ENCODE results near the gene PDIK1L. TPM values are rescaled to one million over a fixed set of nuclear protein-coding genes. Genes with fewer than 3 reads are reported as not detected.

PDIK1L gene
- total and polyA plus RNA-seq, 9 of the 15 experiments (the other 6 are each of a cell fraction or from before 2014, with no cell fraction given) = 12.8 to 30.2 (median 21.5) TPM

GRCh38 chr1:26110731-26111529 is 694 bp upstream of the PDIK1L start (continued):
- TF ChIP-seq STAG1 (CRISPR knock-in tag; IDR thresholded peaks at IDR 0.05; ENCODE audit: borderline replicate concordance) = peak; percentile 25; the same call in 1 of the 2 replicates
- TF ChIP-seq MXD1 (CRISPR knock-in tag; IDR thresholded peaks at IDR 0.05; ENCODE audit: borderline replicate concordance, poor library complexity, severe bottlenecking) = no peak
- TF ChIP-seq ZNF436 (CRISPR knock-in tag; IDR thresholded peaks at IDR 0.05) = no peak
- TF ChIP-seq PTBP1 (IDR thresholded peaks at IDR 0.05; ENCODE audit: low read depth, low read length) = 0 out of 2 replicates have a peak, but pooled peaks have one; percentile 22
- TF ChIP-seq PRMT5 (CRISPR knock-in tag; IDR thresholded peaks at IDR 0.05) = no peak
- TF ChIP-seq, protein P1, sequence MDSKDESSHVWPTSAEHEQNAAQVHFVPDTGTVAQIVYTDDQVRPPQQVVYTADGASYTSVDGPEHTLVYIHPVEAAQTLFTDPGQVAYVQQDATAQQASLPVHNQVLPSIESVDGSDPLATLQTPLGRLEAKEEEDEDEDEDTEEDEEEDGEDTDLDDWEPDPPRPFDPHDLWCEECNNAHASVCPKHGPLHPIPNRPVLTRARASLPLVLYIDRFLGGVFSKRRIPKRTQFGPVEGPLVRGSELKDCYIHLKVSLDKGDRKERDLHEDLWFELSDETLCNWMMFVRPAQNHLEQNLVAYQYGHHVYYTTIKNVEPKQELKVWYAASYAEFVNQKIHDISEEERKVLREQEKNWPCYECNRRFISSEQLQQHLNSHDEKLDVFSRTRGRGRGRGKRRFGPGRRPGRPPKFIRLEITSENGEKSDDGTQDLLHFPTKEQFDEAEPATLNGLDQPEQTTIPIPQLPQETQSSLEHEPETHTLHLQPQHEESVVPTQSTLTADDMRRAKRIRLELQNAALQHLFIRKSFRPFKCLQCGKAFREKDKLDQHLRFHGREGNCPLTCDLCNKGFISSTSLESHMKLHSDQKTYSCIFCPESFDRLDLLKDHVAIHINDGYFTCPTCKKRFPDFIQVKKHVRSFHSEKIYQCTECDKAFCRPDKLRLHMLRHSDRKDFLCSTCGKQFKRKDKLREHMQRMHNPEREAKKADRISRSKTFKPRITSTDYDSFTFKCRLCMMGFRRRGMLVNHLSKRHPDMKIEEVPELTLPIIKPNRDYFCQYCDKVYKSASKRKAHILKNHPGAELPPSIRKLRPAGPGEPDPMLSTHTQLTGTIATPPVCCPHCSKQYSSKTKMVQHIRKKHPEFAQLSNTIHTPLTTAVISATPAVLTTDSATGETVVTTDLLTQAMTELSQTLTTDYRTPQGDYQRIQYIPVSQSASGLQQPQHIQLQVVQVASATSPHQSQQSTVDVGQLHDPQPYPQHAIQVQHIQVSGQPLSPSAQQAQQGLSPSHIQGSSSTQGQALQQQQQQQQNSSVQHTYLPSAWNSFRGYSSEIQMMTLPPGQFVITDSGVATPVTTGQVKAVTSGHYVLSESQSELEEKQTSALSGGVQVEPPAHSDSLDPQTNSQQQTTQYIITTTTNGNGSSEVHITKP (IDR thresholded peaks at IDR 0.05; ENCODE audit: partially characterized antibody) = peak; percentile 99
- TF ChIP-seq MTF1 (CRISPR knock-in tag; IDR thresholded peaks at IDR 0.05; ENCODE audit: borderline replicate concordance) = no peak
- no peak for TF ChIP-seq ZSCAN32 (CRISPR knock-in tag; IDR thresholded peaks at IDR 0.05)
- TF ChIP-seq RFX7 (CRISPR knock-in tag; IDR thresholded peaks at IDR 0.05) = 0 out of 2 replicates have a peak, but pooled peaks have one; percentile 47
- peak; percentile 62 for TF ChIP-seq ZNF407 (IDR thresholded peaks at IDR 0.05; ENCODE audit: low read depth)
- no peak for TF ChIP-seq FOXJ3 (CRISPR knock-in tag; IDR thresholded peaks at IDR 0.05)
- TF ChIP-seq BRF1 (IDR thresholded peaks at IDR 0.05; ENCODE audit: borderline replicate concordance, extremely low read depth, insufficient read length) = no peak
- TF ChIP-seq CGGBP1 (CRISPR knock-in tag; IDR thresholded peaks at IDR 0.05) = peak; percentile 20; the same call in 1 of the 2 replicates
- no peak for TF ChIP-seq ZNF780A (CRISPR knock-in tag; IDR thresholded peaks at IDR 0.05)
